ENCODE results near the gene RANBP9. TPM values are rescaled to one million over a fixed set of nuclear protein-coding genes. Genes with fewer than 3 reads are reported as not detected.

RANBP9 gene
- total and polyA plus RNA-seq, 9 of the 15 experiments (the other 6 are each of a cell fraction or from before 2014, with no cell fraction given): 27.5 to 130 (median 61.5) TPM

GRCh38 chr6:13611715-13612114 is 99.9 kb downstream of the RANBP9 start:
- peaks cover 14% of the 10 kb centered on the region; the same call in 2 of the 3 replicates for H3K36me3 ChIP-seq (ENCODE audit: control insufficient read depth, insufficient read depth, low read length)
- in situ Hi-C loops (cut with MboI): no loop called here
- BruUV-seq (replicated peaks): no TSS peak
- FAIRE-seq (no peak), ATAC-seq (no peak), DNase-seq (ENCODE audit: extremely low read depth in 1 of 4, low spot score in 3 of 4) (peak in 2 of 4 experiments; percentile 39 to 59)
- H3K9me1 ChIP-seq (ENCODE audit: control insufficient read depth, insufficient read depth, low read length): no peaks in the 10 kb centered on the region
- H3K27me3 ChIP-seq (ENCODE audit: control insufficient read depth in 2 of 2, insufficient read depth in 2 of 2, low read length in 2 of 2): no peaks in the 10 kb centered on the region
- H3K4me2 ChIP-seq (ENCODE audit: insufficient read depth, low read length): peak overlapping the region; percentile 61
- ChIA-PET POLR2A (interaction anchor here (0.6 kb wide), 1 partner anchor 8 kb away, joined by 4 read pairs; no protein-coding TSS in a partner anchor), CTCF (ENCODE audit: low intra/inter-chr PET ratio) (no interaction called here)
- H3K79me2 ChIP-seq (ENCODE audit: control insufficient read depth, insufficient read depth, low read length): peaks cover 37% of the 10 kb centered on the region
- TF ChIP-seq PRDM10 (IDR thresholded peaks at IDR 0.05; ENCODE audit: partially characterized antibody): no peak
- no peak for TF ChIP-seq ZNF253 (CRISPR knock-in tag; conservative IDR thresholded peaks at IDR 0.05)
- TF ChIP-seq ATF3 (IDR thresholded peaks at IDR 0.05): no peak
- peak; percentile 38; the same call in 1 of the 2 replicates for TF ChIP-seq ATF3 (CRISPR knock-in tag; conservative IDR thresholded peaks at IDR 0.05)
- no peak for TF ChIP-seq THAP12 (CRISPR knock-in tag; IDR thresholded peaks at IDR 0.05)
- TF ChIP-seq MAZ (CRISPR knock-in tag; conservative IDR thresholded peaks at IDR 0.05 in 1 of 2, IDR thresholded peaks at IDR 0.05 in 1 of 2): peak in 1 of 2 experiments; percentile 29; a peak in 1 of 4 replicates
- peak; percentile 93 for TF ChIP-seq MEF2A (IDR thresholded peaks at IDR 0.05; ENCODE audit: control insufficient read depth, low read depth, low read length)
- TF ChIP-seq MEF2D (tag; conservative IDR thresholded peaks at IDR 0.05; ENCODE audit: low read depth): peak; percentile 76
- H4K20me1 ChIP-seq (replicated peaks; ENCODE audit: control insufficient read depth, insufficient read depth, low read length): 0 out of 2 replicates have a peak, but pooled peaks cover 8% of the 10 kb centered on the region
- intact Hi-C loops (cut with micrococcal nuclease): no loop called here
- peak overlapping the region in 1 of 2 experiments; percentile 60; a peak in 2 of 4 replicates for H3K9ac ChIP-seq (ENCODE audit: insufficient read depth in 1 of 2, low read depth in 2 of 2, low read length in 2 of 2)
- H3K4me3 ChIP-seq: no peak overlapping the region; the same call in 1 of the 2 replicates
- peaks cover 11 to 22% of the 10 kb centered on the region in 2 experiments for H3K4me1 ChIP-seq (replicated peaks in 1 of 2; ENCODE audit: control insufficient read depth in 2 of 2, insufficient read depth in 2 of 2, low read length in 2 of 2)
- no peaks in the 10 kb centered on the region for H3K9me3 ChIP-seq (replicated peaks; ENCODE audit: control insufficient read depth, insufficient read depth, low read depth, low read length)
- 14% methylated on average over 4 of the region's 4 CpGs for WGBS (ENCODE audit: insufficient coverage, low coverage, missing lambda C conversion rate)
- peak overlapping the region; percentile 66 for H3K27ac ChIP-seq (ENCODE audit: extremely low read depth, low read depth, low read length)
- H2AFZ ChIP-seq (ENCODE audit: low read depth, low read length): peak overlapping the region; percentile 84

Measured in K562 (cell line).